GM21367 (cell line): ENCODE results near the gene TK2.
"Not testable (repeated sequence)": the region's sequence is repeated elsewhere in the genome, so short reads cannot be mapped to it uniquely, and the experiment has no call there.

Source experiments
- ATAC-seq: cut with Tn5 transposase; IDR thresholded peaks from one replicate; pipeline ENCODE4 v1.9.1; 2021; ENCODE audit not compliant: unreplicated experiment

TK2 gene

GRCh38 chr16:66471264-66471663 is 78.7 kb downstream of the TK2 start:
- ATAC-seq = no peak

DNA sequence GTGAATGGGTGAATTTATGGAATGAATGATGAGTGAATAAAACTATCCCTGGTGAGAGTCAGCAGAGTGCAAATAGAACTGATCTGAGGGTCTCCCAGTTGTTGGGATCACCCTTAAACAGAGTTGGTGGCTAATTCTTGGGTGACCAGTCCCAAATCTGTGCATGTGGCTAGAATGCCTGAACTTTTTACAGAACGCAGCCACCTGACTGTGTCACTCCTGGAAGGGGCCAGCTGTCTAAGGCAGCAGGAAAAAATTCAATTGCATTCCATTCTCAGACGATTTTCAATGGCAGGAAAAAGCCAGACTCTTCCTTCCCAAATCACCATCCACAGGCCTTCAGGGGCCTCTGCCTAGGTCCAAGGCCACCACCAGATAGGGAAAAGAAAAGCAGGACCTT is 79.4 kb downstream of the TK2 start:
- ATAC-seq = no peak

- ATAC-seq = no peak
These were observed 79.9 kb downstream of the TK2 start for GRCh38 chr16:66469947-66470546.

DNA sequence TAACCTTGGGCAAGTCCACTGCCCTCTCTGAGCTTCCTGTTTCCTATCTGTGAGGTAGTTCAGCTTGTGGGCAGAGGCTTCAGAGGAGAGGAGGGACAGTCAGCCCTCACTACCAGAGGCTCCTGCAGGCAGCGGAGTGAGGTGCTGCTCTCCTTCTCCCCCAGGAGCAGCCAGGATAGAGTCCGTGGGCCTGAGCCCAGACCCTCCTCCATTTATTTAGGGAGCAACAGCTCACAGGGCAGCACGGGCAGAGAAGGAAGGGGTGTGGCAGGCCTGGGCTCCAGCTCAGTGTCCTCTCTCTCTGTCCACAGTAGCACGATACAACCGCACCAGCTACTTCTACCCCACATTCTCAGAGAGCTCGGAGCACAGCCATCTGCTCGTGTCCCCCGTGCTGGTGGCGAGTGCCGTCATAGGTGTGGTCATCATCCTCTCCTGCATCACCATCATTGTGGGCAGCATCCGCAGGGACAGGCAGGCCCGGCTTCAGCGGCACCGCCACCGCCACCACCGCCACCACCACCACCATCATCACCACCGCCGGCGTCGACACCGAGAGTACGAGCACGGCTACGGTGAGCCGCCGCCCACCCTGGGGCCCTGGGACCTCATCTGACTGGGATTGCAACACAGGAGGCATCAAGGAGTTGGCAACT is 80.5 kb downstream of the TK2 start:
- ATAC-seq = no peak

DNA sequence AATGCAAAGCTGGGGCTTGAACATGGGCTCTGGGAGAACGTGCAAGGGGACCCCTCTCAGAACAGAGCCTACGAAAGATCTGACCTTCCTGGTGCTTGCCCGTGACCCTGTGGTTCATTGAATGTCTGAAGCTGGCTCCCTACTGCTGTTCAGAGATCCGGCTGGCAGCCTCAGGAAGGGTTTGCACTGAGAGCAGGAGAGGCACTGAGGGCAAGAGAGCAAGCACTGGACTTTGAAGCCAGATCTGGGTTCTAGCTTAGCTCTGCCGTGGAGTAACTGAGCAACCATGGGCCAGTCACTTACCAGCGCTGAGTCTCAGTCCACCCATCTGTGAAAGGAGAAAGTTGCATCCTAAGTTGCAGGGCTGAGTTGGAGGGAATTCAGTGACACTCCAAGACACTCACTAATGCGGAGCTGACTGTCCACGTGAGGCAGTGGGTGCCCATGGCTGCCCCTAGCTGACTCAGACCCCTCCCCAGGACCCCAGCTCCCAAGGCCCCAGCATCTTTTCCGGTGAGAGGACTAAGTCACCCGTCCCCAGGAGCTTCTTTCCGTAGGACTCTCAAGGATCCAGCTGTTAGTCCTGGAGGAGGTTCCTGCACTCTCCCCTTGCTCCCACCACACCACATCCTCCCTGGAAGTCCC is 81.5 kb downstream of the TK2 start:
- ATAC-seq = no peak

DNA sequence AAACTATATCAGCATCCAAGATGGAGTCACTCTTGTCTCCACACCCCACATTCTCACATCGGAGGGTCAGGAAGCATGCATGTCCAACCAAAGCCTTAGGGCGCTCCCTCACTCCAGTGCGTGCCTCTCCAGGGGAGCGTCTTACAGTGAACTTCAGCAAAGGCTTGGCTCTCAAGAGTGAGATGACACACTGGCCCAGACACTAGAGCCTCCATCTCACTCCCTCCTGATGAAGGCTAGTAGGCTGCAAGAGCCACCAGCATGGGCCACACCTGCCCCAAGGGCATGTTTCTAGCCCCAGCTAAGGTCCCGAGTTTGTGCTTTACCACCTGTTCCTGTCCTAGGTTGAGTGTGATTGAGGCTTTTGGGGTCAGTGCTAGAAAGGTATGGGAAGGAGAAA is 82.3 kb downstream of the TK2 start:
- ATAC-seq = no peak

- not testable (repeated sequence) for ATAC-seq
These were observed 83.3 kb downstream of the TK2 start for GRCh38 chr16:66466636-66467035.

DNA sequence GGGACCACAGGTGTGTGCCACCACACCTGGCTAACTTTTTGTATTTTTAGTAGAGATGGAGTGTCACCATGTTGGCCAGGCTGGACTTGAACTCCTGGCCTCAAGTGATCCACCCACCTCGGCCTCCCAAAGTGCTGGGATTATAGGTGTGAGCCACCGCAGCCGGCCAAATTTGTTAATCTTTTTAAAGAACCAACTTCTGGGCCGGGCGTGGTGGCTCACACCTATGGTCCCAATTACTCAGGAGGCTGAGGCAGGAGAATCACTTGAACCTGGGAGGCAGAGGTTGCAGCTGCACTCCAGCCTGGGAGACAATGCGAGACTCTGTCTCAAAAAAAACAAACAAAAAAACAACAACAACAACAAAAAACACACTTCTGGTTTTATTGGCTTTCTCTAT is 84.0 kb downstream of the TK2 start:
- not testable (repeated sequence) for ATAC-seq

- ATAC-seq = no peak
These were observed 87.0 kb downstream of the TK2 start for GRCh38 chr16:66462912-66463311.

DNA sequence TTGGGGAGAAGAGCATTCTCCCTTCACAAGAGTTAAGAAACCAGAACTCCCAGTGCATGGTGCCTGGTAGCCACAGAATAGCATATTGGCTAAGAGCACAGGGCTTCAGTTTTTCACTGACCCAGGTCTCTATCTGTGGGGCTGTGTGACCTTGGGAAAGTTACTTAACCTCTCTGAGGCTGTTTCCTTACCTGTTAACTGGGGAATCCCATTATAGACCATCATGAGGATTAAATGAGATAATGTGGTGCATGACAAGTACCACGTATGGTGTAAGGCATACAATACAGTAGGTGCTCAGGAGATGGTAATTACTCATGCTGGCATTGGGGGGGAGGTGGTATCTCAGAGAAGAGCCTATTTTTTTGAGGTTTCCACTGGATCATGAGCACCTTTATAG is 89.2 kb downstream of the TK2 start:
- no peak for ATAC-seq

DNA sequence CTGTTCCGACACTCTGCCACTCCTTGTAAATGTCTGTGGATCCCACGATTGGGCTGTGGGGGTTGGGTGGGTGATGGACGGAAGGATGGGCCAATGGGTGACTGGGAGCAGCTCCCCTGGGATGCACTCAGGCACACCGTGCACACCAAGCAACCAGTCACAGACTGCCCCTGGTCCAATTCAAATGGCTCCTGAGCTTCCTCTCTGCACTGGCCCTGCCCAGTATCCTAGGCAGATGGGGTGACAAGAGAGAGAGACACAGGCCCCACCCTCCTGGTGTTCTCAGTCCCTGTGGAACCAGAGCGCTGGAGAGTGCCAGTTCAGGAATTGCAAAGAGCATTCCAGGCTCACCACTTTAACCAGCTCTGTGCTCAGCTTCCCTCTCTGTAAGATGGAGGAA is 90.0 kb downstream of the TK2 start:
- no peak for ATAC-seq

- ATAC-seq = no peak
These were observed 91.1 kb downstream of the TK2 start for GRCh38 chr16:66458853-66459252.

DNA sequence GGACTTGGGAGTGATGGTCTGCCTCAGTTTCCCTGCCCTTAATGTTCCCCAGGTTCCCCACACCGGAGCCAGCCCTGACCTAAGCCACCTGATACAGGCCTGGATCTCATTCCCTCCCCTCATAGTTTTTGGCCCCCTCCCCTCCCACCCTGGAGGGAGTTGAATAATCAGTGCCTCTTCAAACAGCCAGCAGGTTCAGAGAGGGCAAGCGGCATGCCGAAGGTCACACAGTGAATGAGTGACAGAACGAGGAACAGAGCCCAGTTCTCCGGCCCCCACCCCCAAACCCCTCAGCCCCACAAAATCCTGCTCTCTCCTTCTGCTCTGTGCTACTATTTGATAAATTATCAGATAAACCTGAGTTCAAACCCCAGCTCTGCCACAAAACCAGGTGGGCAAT is 91.6 kb downstream of the TK2 start:
- ATAC-seq = no peak
